ENCODE results near the gene FAT2.

GRCh38 chr5:151633892-151634291, 42.8 kb upstream of the FAT2 start:
- no peak for TF ChIP-seq FOXM1 (IDR thresholded peaks at IDR 0.05; ENCODE audit: low read depth, low read length)
- TF ChIP-seq PBX3 (IDR thresholded peaks at IDR 0.05; ENCODE audit: insufficient replicate concordance, low read depth, low read length), result no peak
- no peak for TF ChIP-seq RAD21 (IDR thresholded peaks at IDR 0.05; ENCODE audit: insufficient read depth, low read depth, low read length)
- no peak for TF ChIP-seq YY1 (IDR thresholded peaks at IDR 0.05; ENCODE audit: low read depth, low read length)
- no peak for TF ChIP-seq SMC3 (IDR thresholded peaks at IDR 0.05; ENCODE audit: borderline replicate concordance, low read length)
- TF ChIP-seq REST (IDR thresholded peaks at IDR 0.05; ENCODE audit: low read depth, low read length), result no peak
- no peak for TF ChIP-seq CTCF (IDR thresholded peaks at IDR 0.05 in 2 of 3, conservative IDR thresholded peaks at IDR 0.05 in 1 of 3; ENCODE audit: control insufficient read depth in 2 of 3, extremely low read depth in 1 of 3, insufficient read depth in 1 of 3, low read depth in 3 of 3, low read length in 3 of 3)
- TF ChIP-seq ESRRA (IDR thresholded peaks at IDR 0.05; ENCODE audit: low read length), result no peak
- TF ChIP-seq TAF1 (IDR thresholded peaks at IDR 0.05; ENCODE audit: borderline replicate concordance, low read depth, low read length), result no peak
- TF ChIP-seq SUZ12 (IDR thresholded peaks at IDR 0.05; ENCODE audit: unreplicated experiment), result no peak
- no peak for TF ChIP-seq MAX (IDR thresholded peaks at IDR 0.05; ENCODE audit: low read depth, low read length)
- TF ChIP-seq POLR2A (IDR thresholded peaks at IDR 0.05; ENCODE audit: low read depth, low read length), result no peak
- no peak for TF ChIP-seq CEBPZ (IDR thresholded peaks at IDR 0.05; ENCODE audit: low read depth, low read length)
- no peak for TF ChIP-seq STAT1 (conservative IDR thresholded peaks at IDR 0.05)
